HG03175 (cell line): Measurements from ENCODE around the gene CLCN4.

ENCODE experiments used
- ATAC-seq: cut with Tn5 transposase; IDR thresholded peaks from one replicate; pipeline ENCODE4 v1.9.1; 2021; ENCODE audit warnings: mild to moderate bottlenecking, moderate library complexity; ENCODE audit not compliant: unreplicated experiment

CLCN4 gene

GRCh38 chrX:10156199-10157031 lies at the start of gene CLCN4:
Gene CLCN4, plus strand, starts transcription at chrX:10156975. Its CDS starts 28,058 bp downstream, at chrX:10185033.
- peak; percentile 82 for ATAC-seq

GRCh38 chrX:10107483-10107882 lies 49.3 kb upstream of the CLCN4 start:
- ATAC-seq = no peak

GRCh38 chrX:10108288-10108687 lies 48.5 kb upstream of the CLCN4 start:
- no peak for ATAC-seq

- ATAC-seq = no peak
These were observed 47.1 kb upstream of the CLCN4 start for GRCh38 chrX:10109695-10110094.

GRCh38 chrX:10110316-10110935 lies 46.3 kb upstream of the CLCN4 start:
- ATAC-seq = peak; percentile 10

- peak; percentile 53 for ATAC-seq
These were observed 45.8 kb upstream of the CLCN4 start for GRCh38 chrX:10110984-10111363.

- ATAC-seq = peak; percentile 54
These were observed 45.2 kb upstream of the CLCN4 start for GRCh38 chrX:10111364-10112148.

- ATAC-seq = no peak
These were observed 44.3 kb upstream of the CLCN4 start for GRCh38 chrX:10112510-10112909.

GRCh38 chrX:10115082-10115481 lies 41.7 kb upstream of the CLCN4 start:
- no peak for ATAC-seq

- no peak for ATAC-seq
These were observed 39.5 kb upstream of the CLCN4 start for GRCh38 chrX:10117301-10117700.

GRCh38 chrX:10117864-10118377 lies 38.9 kb upstream of the CLCN4 start:
- ATAC-seq = no peak

- ATAC-seq = no peak
These were observed 38.2 kb upstream of the CLCN4 start for GRCh38 chrX:10118530-10118929.

GRCh38 chrX:10119399-10119990 lies 37.3 kb upstream of the CLCN4 start:
- ATAC-seq = peak; percentile 35

- ATAC-seq = no peak
These were observed 36.4 kb upstream of the CLCN4 start for GRCh38 chrX:10120331-10120730.

- no peak for ATAC-seq
These were observed 35.9 kb upstream of the CLCN4 start for GRCh38 chrX:10120828-10121227.

GRCh38 chrX:10121787-10122186 lies 35.0 kb upstream of the CLCN4 start:
- peak; percentile 86 for ATAC-seq

- ATAC-seq = no peak
These were observed 32.1 kb upstream of the CLCN4 start for GRCh38 chrX:10124506-10125247.

GRCh38 chrX:10125248-10125615 lies 31.5 kb upstream of the CLCN4 start:
- no peak for ATAC-seq

GRCh38 chrX:10126044-10126443 lies 30.7 kb upstream of the CLCN4 start:
- no peak for ATAC-seq

- ATAC-seq = no peak
These were observed 29.9 kb upstream of the CLCN4 start for GRCh38 chrX:10126834-10127233.
